Gastroesophageal sphincter (tissue), 3 donors: Measurements from ENCODE around the gene HOMEZ.

Experiments
- CTCF ChIP-seq, 4 experiments: fragments of 200-600 bp in 2 of 4; fragments of 450-650 bp in 2 of 4; sonication (generic) in 1 of 4; IDR thresholded peaks; one replicate each; pipeline ENCODE4 v1.5.1; 2017 to 2019; ENCODE audit warnings: antibody characterized with exemption in 4 of 4, mild to moderate bottlenecking in 2 of 4, moderate library complexity in 2 of 4
- POLR2A ChIP-seq, 2 donors: fragments of 450-650 bp; IDR thresholded peaks; one replicate each; pipeline ENCODE4 v1.6.1; 2017; ENCODE audit warnings: antibody characterized with exemption in 2 of 2, mild to moderate bottlenecking in 2 of 2, moderate library complexity in 1 of 2

GRCh38 chr14:23319746-23320583 lies 34.0 kb upstream of the HOMEZ start:
- TF ChIP-seq CTCF (IDR thresholded peaks at IDR 0.05) (no peak), POLR2A (IDR thresholded peaks at IDR 0.05) (no peak)
